H1 (cell line): ENCODE data around the gene FANK1. TPM values are rescaled to one million over a fixed set of nuclear protein-coding genes. Genes with fewer than 3 reads are reported as not detected.
"Not testable (repeated sequence)": the region's sequence is repeated elsewhere in the genome, so short reads cannot be mapped to it uniquely, and the experiment has no call there.

Experiments used
- CTCF ChIA-PET: fragments of 300-600 bp; sonication (Branson Sonifier 250); formaldehyde crosslinking; loops from one replicate; lab custom pipeline; 2021; ENCODE audit not compliant: partially characterized antibody; lab: Charles Lee
- POLR2A ChIA-PET: fragments of 300-600 bp; sonication (Branson Sonifier 250); formaldehyde crosslinking; loops from one replicate; lab custom pipeline; 2021; ENCODE audit warnings: inconsistent platforms; ENCODE audit not compliant: partially characterized antibody; lab: Charles Lee
- DNase-seq, 2 experiments: peaks; one replicate each; pipeline versions ENCODE4 v3.0.0 to v3.0.0-alpha.2; 2010 to 2022; ENCODE audit warnings: low spot score in 2 of 2, low read depth in 1 of 2, mixed read lengths in 1 of 2
- FAIRE-seq: peaks from 2 replicates; lab custom pipeline; 2011; peaks lifted over from hg19 to GRCh38; lab: Jason Lieb, UNC
- H2AFZ ChIP-seq: 2 replicates; pipeline ENCODE4 v1.8.1; 2012; ENCODE audit warnings: low read length, inconsistent platforms
- H2AK5ac ChIP-seq: 2 replicates; pipeline ENCODE4 v1.6.1; 2013; ENCODE audit warnings: low read depth, low read length
- H2BK120ac ChIP-seq: replicated peaks from 2 replicates; pipeline ENCODE3; 2013; ENCODE audit warnings: low read depth, low read length, inconsistent platforms
- H2BK12ac ChIP-seq: 2 replicates; pipeline ENCODE4 v1.6.1; 2013; ENCODE audit warnings: low read depth, low read length
- H2BK15ac ChIP-seq: 2 replicates; pipeline ENCODE4 v1.6.1; 2013; ENCODE audit warnings: low read length
- H2BK20ac ChIP-seq: 2 replicates; pipeline ENCODE4 v1.6.1; 2013; ENCODE audit warnings: low read length
- H2BK5ac ChIP-seq: 2 replicates; pipeline ENCODE4 v1.6.1; 2013; ENCODE audit warnings: low read depth, low read length
- H3K14ac ChIP-seq: 2 replicates; pipeline ENCODE4 v1.6.1; 2013; ENCODE audit warnings: inconsistent platforms; ENCODE audit not compliant: insufficient read length
- H3K18ac ChIP-seq: 2 replicates; pipeline ENCODE4 v1.6.1; 2013; ENCODE audit warnings: low read length; ENCODE audit errors: extremely low read depth
- H3K23ac ChIP-seq: 2 replicates; pipeline ENCODE4 v1.6.1; 2013; ENCODE audit warnings: inconsistent platforms; ENCODE audit not compliant: insufficient read length
- H3K23me2 ChIP-seq: 2 replicates; pipeline ENCODE4 v1.6.1; 2013; ENCODE audit warnings: low read depth, low read length
- H3K27ac ChIP-seq: 2 replicates; pipeline ENCODE4 v1.6.1; 2011; ENCODE audit warnings: low read depth, low read length, inconsistent platforms
- H3K27me3 ChIP-seq, 4 experiments: replicated peaks in 1 of 4; 1 replicate in 1 of 4; 2 replicates in 3 of 4; pipeline versions ENCODE4 v1.6.1 to v1.8.1; 2011 to 2013; ENCODE audit warnings: low read length in 3 of 4, mild to moderate bottlenecking in 3 of 4, inconsistent platforms in 2 of 4, mixed read lengths in 2 of 4, moderate library complexity in 1 of 4; ENCODE audit not compliant: control insufficient read depth in 3 of 4, insufficient read depth in 3 of 4; ENCODE audit errors: extremely low read depth in 1 of 4
- H3K36me3 ChIP-seq, 4 experiments: 2 replicates each; pipeline versions ENCODE4 v1.6.1 to v1.8.1; 2011 to 2013; ENCODE audit warnings: mild to moderate bottlenecking in 4 of 4, low read length in 3 of 4, moderate library complexity in 2 of 4, control low read depth in 1 of 4, inconsistent platforms in 1 of 4; ENCODE audit not compliant: insufficient read depth in 4 of 4, control insufficient read depth in 2 of 4
- H3K4ac ChIP-seq: replicated peaks from 2 replicates; pipeline ENCODE3; 2013; ENCODE audit warnings: low read length, low read depth, mixed read lengths, inconsistent platforms; ENCODE audit not compliant: insufficient read length
- H3K4me1 ChIP-seq, 4 experiments: replicated peaks in 1 of 4; 1 replicate in 1 of 4; 2 replicates in 3 of 4; pipeline versions ENCODE4 v1.6.1 to v1.8.1; 2011 to 2013; ENCODE audit warnings: low read length in 3 of 4, inconsistent platforms in 2 of 4, mixed read lengths in 1 of 4; ENCODE audit not compliant: insufficient read depth in 4 of 4, control insufficient read depth in 3 of 4
- H3K4me2 ChIP-seq, 2 experiments: 2 replicates each; pipeline versions ENCODE4 v1.6.1 to v1.8.1; 2011 to 2013; ENCODE audit warnings: low read depth in 2 of 2, low read length in 2 of 2, control low read depth in 1 of 2, inconsistent platforms in 1 of 2, mild to moderate bottlenecking in 1 of 2; ENCODE audit not compliant: insufficient read depth in 1 of 2
- H3K4me3 ChIP-seq, 4 experiments: fragments of 200-600, 300-600 bp in 1 of 4; sonication (generic), shearing (Covaris generic), sonication (Bioruptor Twin) in 1 of 4; 2 replicates each; pipeline versions ENCODE4 v1.5.1 to v1.8.1; 2011 to 2016; ENCODE audit warnings: low read length in 4 of 4, low read depth in 3 of 4, control low read depth in 2 of 4, inconsistent platforms in 2 of 4, mild to moderate bottlenecking in 2 of 4, mixed read lengths in 1 of 4, moderate library complexity in 1 of 4; ENCODE audit not compliant: insufficient read depth in 2 of 4; ENCODE audit errors: extremely low read depth in 1 of 4
- H3K56ac ChIP-seq: replicated peaks from 2 replicates; pipeline ENCODE3; 2013; ENCODE audit warnings: low read depth, mild to moderate bottlenecking, mixed read lengths, low read length, inconsistent platforms; ENCODE audit not compliant: insufficient read length
- H3K79me1 ChIP-seq: 2 replicates; pipeline ENCODE4 v1.6.1; 2013; ENCODE audit warnings: low read depth, low read length, control low read depth
- H3K79me2 ChIP-seq, 2 experiments: 2 replicates each; pipeline versions ENCODE4 v1.6.1 to v1.8.1; 2012 to 2013; ENCODE audit warnings: low read length in 2 of 2, mild to moderate bottlenecking in 2 of 2, inconsistent platforms in 1 of 2; ENCODE audit not compliant: insufficient read depth in 2 of 2, control insufficient read depth in 1 of 2
- H3K9ac ChIP-seq, 4 experiments: replicated peaks in 1 of 4; 1 replicate in 1 of 4; 2 replicates in 3 of 4; pipeline versions ENCODE4 v1.6.1 to v1.8.1; 2011 to 2013; ENCODE audit warnings: low read depth in 3 of 4, low read length in 3 of 4, control low read depth in 2 of 4, mild to moderate bottlenecking in 2 of 4, moderate library complexity in 2 of 4, inconsistent platforms in 1 of 4; ENCODE audit errors: extremely low read depth in 1 of 4
- H3K9me3 ChIP-seq, 2 experiments: 2 replicates each; pipeline versions ENCODE4 v1.6.1 to v1.8.1; 2012 to 2013; ENCODE audit warnings: mild to moderate bottlenecking in 2 of 2, moderate library complexity in 2 of 2, control low read depth in 1 of 2, inconsistent platforms in 1 of 2, low read depth in 1 of 2, low read length in 1 of 2, mixed read lengths in 1 of 2; ENCODE audit not compliant: insufficient read depth in 2 of 2
- H4K20me1 ChIP-seq, 2 experiments: replicated peaks in 1 of 2; 2 replicates each; pipeline versions ENCODE3 to v1.8.1; 2011 to 2013; ENCODE audit warnings: inconsistent platforms in 2 of 2, low read length in 2 of 2, mild to moderate bottlenecking in 1 of 2; ENCODE audit not compliant: insufficient read depth in 2 of 2, control insufficient read depth in 1 of 2
- H4K5ac ChIP-seq: 2 replicates; pipeline ENCODE4 v1.6.1; 2013; ENCODE audit warnings: low read length, low read depth, mixed read lengths, inconsistent platforms; ENCODE audit not compliant: insufficient read length
- H4K8ac ChIP-seq: 2 replicates; pipeline ENCODE4 v1.8.0; 2013; ENCODE audit warnings: mild to moderate bottlenecking, moderate library complexity, low read length, inconsistent platforms; ENCODE audit not compliant: insufficient read depth; ENCODE audit errors: extremely low read depth
- H4K91ac ChIP-seq: replicated peaks from 2 replicates; pipeline ENCODE3; 2013; ENCODE audit warnings: low read length, mixed read lengths, inconsistent platforms; ENCODE audit not compliant: insufficient read length
- WGBS, 2 experiments: shearing (Covaris generic) in 1 of 2; methylation state at CpG; one replicate each; pipeline versions ENCODE4 v1.1.6 to v1.1.7; 2013 to 2015; ENCODE audit warnings: low lambda C conversion rate in 2 of 2, mixed read lengths in 2 of 2, inconsistent platforms in 1 of 2, low coverage in 1 of 2, missing lambda C conversion rate in 1 of 2; ENCODE audit not compliant: insufficient replicate concordance in 2 of 2, insufficient coverage in 1 of 2, insufficient read length in 1 of 2; ENCODE audit errors: extremely low coverage in 1 of 2, missing lambda C conversion rate in 1 of 2; 5-methylcytosine and 5-hydroxymethylcytosine counted together
- polyA plus RNA-seq, 7 experiments: library from polyadenylated mRNA; depleted of rRNA in 3 of 7; stranded (reverse) in 5 of 7; unstranded in 2 of 7; fragments of >200 nt in 5 of 7; fragments of 200-250 nt in 2 of 7; gene quantifications; 1 replicate in 5 of 7; 2 replicates in 1 of 7; 4 replicates in 1 of 7; pipeline versions ENCODE4 v1.2.1 to v1.2.3, GENCODE V29; 2011 to 2013; ENCODE audit warnings: missing spikeins in 2 of 7, mixed read lengths in 2 of 7
- total RNA-seq: library from RNA; stranded (reverse); fragmentation: NEBNext Ultra II Directional; extraction: Animal tissue kit (Norgen Biotek cat#: 25700); gene quantifications from 2 replicates; pipeline ENCODE4 v1.2.1, GENCODE V29; 2021

FANK1 gene
- total and polyA plus RNA-seq, 2 of the 8 experiments (the other 6 are each of a cell fraction or from before 2014, with no cell fraction given), result 1.2 TPM; not detected in 1

GRCh38 chr10:125903135-125903640 lies 6.8 kb downstream of the FANK1 start:
- H2AK5ac ChIP-seq, POLR2A ChIA-PET, H2BK20ac ChIP-seq, H2AFZ ChIP-seq, H3K9me3 ChIP-seq, H3K4me3 ChIP-seq, FAIRE-seq, H3K23ac ChIP-seq, H2BK5ac ChIP-seq, H3K23me2 ChIP-seq, H2BK12ac ChIP-seq, DNase-seq, H4K8ac ChIP-seq, H4K5ac ChIP-seq, H3K14ac ChIP-seq, H2BK120ac ChIP-seq, H4K91ac ChIP-seq, H3K79me1 ChIP-seq, H3K79me2 ChIP-seq, H3K27me3 ChIP-seq, H3K4me1 ChIP-seq, H3K36me3 ChIP-seq, H3K27ac ChIP-seq, H3K18ac ChIP-seq, H3K9ac ChIP-seq, H3K56ac ChIP-seq, H4K20me1 ChIP-seq, H3K4ac ChIP-seq, H2BK15ac ChIP-seq: not testable (repeated sequence)
- WGBS, 2 experiments, result 55% methylated on average over 3 of the region's 3 CpGs; no CpG with 5 or more reads in 1 of the 2 experiments
- H3K4me2 ChIP-seq, result peak overlapping the region in 1 of 2 experiments; percentile 23; a peak in 2 of 4 replicates
- CTCF ChIA-PET, result interaction anchor here (0.6 kb wide), 1 partner anchor 335 kb away, joined by 3 read pairs; no protein-coding TSS in a partner anchor
